HEK293T (cell line): Measurements from ENCODE around the gene SLC25A22.

Experiments used
- CTCF ChIA-PET: fragments of 350-600 bp; formaldehyde crosslinking; extraction: SDS; loops from one replicate; lab custom pipeline; 2021; ENCODE audit warnings: antibody characterized with exemption, inconsistent platforms; lab: Yijun Ruan, JAX
- POLR2A ChIA-PET: fragments of 350-600 bp; formaldehyde crosslinking; extraction: SDS; loops from one replicate; lab custom pipeline; 2020; ENCODE audit warnings: antibody characterized with exemption, inconsistent platforms; lab: Yijun Ruan, JAX
- DNase-seq: peaks from one replicate; pipeline ENCODE4 v3.0.0; 2012; ENCODE audit warnings: mixed read lengths; ENCODE audit errors: extremely low spot score
- ARNT ChIP-seq: fragments of 450-650 bp; IDR thresholded peaks from 2 replicates; pipeline ENCODE4 v1.6.1; 2017; ENCODE audit warnings: mild to moderate bottlenecking
- BHLHE40 ChIP-seq: fragments of 450-650 bp; IDR thresholded peaks from 2 replicates; pipeline ENCODE4 v1.6.1; 2016; ENCODE audit warnings: mild to moderate bottlenecking, moderate library complexity, borderline replicate concordance
- CTBP1 ChIP-seq: fragments of 450-650 bp; IDR thresholded peaks from 2 replicates; pipeline ENCODE4 v1.6.1; 2016; ENCODE audit warnings: borderline replicate concordance
- ELF4 ChIP-seq: fragments of 450-650 bp; IDR thresholded peaks from 2 replicates; pipeline ENCODE4 v1.6.1; 2017; ENCODE audit warnings: antibody characterized with exemption
- FOXA1 ChIP-seq: fragments of 450-650 bp; IDR thresholded peaks from 2 replicates; pipeline ENCODE4 v1.6.1; 2016; ENCODE audit warnings: mild to moderate bottlenecking
- FOXK2 ChIP-seq: fragments of 450-650 bp; IDR thresholded peaks from 2 replicates; pipeline ENCODE4 v1.6.1; 2016; ENCODE audit warnings: mild to moderate bottlenecking
- FOXM1 ChIP-seq: fragments of 450-650 bp; IDR thresholded peaks from 2 replicates; pipeline ENCODE4 v1.6.1; 2017; ENCODE audit warnings: mild to moderate bottlenecking, borderline replicate concordance
- HDGF ChIP-seq: fragments of 450-650 bp; IDR thresholded peaks from 2 replicates; pipeline ENCODE4 v1.6.1; 2017; ENCODE audit warnings: antibody characterized with exemption, borderline replicate concordance
- L3MBTL2 ChIP-seq: fragments of 450-650 bp; conservative IDR thresholded peaks from 2 replicates; pipeline ENCODE4 v1.6.1; 2016; ENCODE audit warnings: mild to moderate bottlenecking
- LEF1 ChIP-seq: fragments of 450-650 bp; IDR thresholded peaks from 2 replicates; pipeline ENCODE4 v1.6.1; 2017; ENCODE audit warnings: mild to moderate bottlenecking, borderline replicate concordance
- NFRKB ChIP-seq: fragments of 450-650 bp; IDR thresholded peaks from 2 replicates; pipeline ENCODE4 v1.6.1; 2016; ENCODE audit warnings: mild to moderate bottlenecking, moderate library complexity
- SP1 ChIP-seq: fragments of 450-650 bp; IDR thresholded peaks from 2 replicates; pipeline ENCODE4 v1.6.1; 2017
- SUZ12 ChIP-seq: fragments of 450-650 bp; IDR thresholded peaks from 2 replicates; pipeline ENCODE4 v1.6.1; 2016; ENCODE audit warnings: mild to moderate bottlenecking
- TARDBP ChIP-seq: fragments of 450-650 bp; IDR thresholded peaks from 2 replicates; pipeline ENCODE4 v1.6.1; 2016
- ZNF384 ChIP-seq: fragments of 450-650 bp; IDR thresholded peaks from 2 replicates; pipeline ENCODE4 v1.6.1; 2016
- TF ChIP-seq, protein P1 (sequence below): fragments of 450-650 bp; IDR thresholded peaks from 2 replicates; pipeline ENCODE4 v1.6.1; 2016

SLC25A22 gene

GRCh38 chr11:772429-773390, 25.4 kb downstream of the SLC25A22 start:
- TF ChIP-seq, protein P1, sequence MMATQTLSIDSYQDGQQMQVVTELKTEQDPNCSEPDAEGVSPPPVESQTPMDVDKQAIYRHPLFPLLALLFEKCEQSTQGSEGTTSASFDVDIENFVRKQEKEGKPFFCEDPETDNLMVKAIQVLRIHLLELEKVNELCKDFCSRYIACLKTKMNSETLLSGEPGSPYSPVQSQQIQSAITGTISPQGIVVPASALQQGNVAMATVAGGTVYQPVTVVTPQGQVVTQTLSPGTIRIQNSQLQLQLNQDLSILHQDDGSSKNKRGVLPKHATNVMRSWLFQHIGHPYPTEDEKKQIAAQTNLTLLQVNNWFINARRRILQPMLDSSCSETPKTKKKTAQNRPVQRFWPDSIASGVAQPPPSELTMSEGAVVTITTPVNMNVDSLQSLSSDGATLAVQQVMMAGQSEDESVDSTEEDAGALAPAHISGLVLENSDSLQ = no peak
- TF ChIP-seq NFRKB (no peak), L3MBTL2 (no peak), SP1 (no peak), TARDBP (no peak), HDGF (no peak), BHLHE40 (no peak), FOXA1 (no peak), CTBP1 (no peak), SUZ12 (no peak), LEF1 (no peak), ELF4 (no peak)
- ChIA-PET CTCF (no interaction called here), POLR2A (no interaction called here)
- no peak for DNase-seq

- no peak for TF ChIP-seq L3MBTL2
- TF ChIP-seq FOXK2 = no peak
- TF ChIP-seq CTBP1 = no peak
- no peak for TF ChIP-seq SP1
- no peak for TF ChIP-seq LEF1
- TF ChIP-seq SUZ12 = no peak
- no peak for TF ChIP-seq TARDBP
- no peak for TF ChIP-seq BHLHE40
- TF ChIP-seq ARNT = no peak
- TF ChIP-seq NFRKB = no peak
- TF ChIP-seq HDGF = no peak
- TF ChIP-seq ZNF384 = no peak
- no peak for TF ChIP-seq FOXM1
- TF ChIP-seq ELF4 = no peak
- TF ChIP-seq, protein P1 = no peak
- TF ChIP-seq FOXA1 = no peak
- CTCF ChIA-PET = no interaction called here
- POLR2A ChIA-PET = interaction anchor here (1.2 kb wide), 1 partner anchor 24 kb away, joined by 3 read pairs; the partner anchor contains the start of gene TALDO1
- DNase-seq = no peak
Measured at GRCh38 chr11:771617-772204, 26.4 kb downstream of the SLC25A22 start.

DNA sequence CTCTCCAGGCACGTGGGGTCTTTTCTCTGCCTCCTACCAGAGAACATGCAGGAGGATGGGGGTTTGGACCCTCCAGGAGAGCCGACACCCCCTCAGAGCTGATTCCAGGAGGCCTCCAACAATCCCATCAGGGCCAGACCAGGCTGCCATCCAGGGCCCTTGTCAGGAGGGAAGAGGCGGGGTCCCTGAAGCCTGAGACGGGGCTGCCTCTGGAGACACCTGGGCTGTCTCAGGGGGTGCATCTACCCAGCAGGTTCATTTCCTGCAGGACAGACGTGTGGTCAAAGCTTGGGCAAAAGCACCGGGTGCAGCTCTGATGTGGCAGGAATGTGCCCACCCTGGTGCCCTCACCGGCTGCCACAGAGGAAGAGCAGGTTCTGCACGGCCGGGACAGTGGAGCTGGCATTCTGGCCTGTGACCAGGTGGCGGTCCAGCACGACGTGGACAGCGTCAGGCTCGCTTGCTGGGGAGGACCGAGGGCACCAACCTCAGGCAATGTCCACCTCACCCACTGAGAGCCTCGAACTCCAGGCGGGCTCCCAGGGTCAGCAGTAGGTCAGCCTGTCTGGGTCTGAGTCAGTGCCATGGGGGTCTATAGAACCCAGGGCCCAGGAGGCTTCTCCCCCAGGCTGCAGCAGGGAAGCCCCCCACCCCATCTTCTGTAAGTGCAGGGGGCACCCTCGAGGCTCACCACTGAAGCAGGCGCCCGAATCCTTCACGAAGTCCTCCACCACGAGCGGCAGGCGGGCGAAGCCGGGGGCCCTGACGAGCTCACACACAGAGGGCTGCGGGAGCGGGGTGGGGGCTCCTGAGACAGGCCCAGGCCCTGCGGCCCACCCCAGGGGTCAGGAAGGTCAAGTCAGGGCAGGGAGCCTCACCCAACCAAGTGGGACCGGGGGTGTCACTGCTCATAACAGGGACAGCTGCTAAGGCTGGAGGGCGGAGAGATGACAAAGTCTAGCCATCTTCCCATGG, 27.2 kb downstream of the SLC25A22 start:
- no peak for DNase-seq
- TF ChIP-seq ZNF384 = no peak
- TF ChIP-seq TARDBP = no peak
- TF ChIP-seq LEF1 = no peak
- TF ChIP-seq SUZ12 = no peak
- TF ChIP-seq FOXM1 = no peak
- no peak for TF ChIP-seq NFRKB
- no peak for TF ChIP-seq L3MBTL2
- TF ChIP-seq FOXA1 = no peak
- TF ChIP-seq ELF4 = no peak
- TF ChIP-seq FOXK2 = no peak
- no peak for TF ChIP-seq BHLHE40
- TF ChIP-seq SP1 = no peak
- TF ChIP-seq ARNT = no peak
- TF ChIP-seq, protein P1 = no peak
- no peak for TF ChIP-seq CTBP1
- TF ChIP-seq HDGF = no peak
- POLR2A ChIA-PET = interaction anchor here (1.2 kb wide), 1 partner anchor 24 kb away, joined by 3 read pairs; the partner anchor contains the start of gene TALDO1
- CTCF ChIA-PET = no interaction called here

- DNase-seq = no peak
- TF ChIP-seq ELF4 (no peak), L3MBTL2 (no peak), FOXA1 (no peak), LEF1 (no peak), NFRKB (no peak)
- ChIA-PET CTCF (no interaction called here), POLR2A (no interaction called here)
Measured at GRCh38 chr11:769887-770641, 28.0 kb downstream of the SLC25A22 start.
